ENCODE results near the gene CD1B.
"Not testable (repeated sequence)": the region's sequence is repeated elsewhere in the genome, so short reads cannot be mapped to it uniquely, and the experiment has no call there.

CD1B gene

DNA sequence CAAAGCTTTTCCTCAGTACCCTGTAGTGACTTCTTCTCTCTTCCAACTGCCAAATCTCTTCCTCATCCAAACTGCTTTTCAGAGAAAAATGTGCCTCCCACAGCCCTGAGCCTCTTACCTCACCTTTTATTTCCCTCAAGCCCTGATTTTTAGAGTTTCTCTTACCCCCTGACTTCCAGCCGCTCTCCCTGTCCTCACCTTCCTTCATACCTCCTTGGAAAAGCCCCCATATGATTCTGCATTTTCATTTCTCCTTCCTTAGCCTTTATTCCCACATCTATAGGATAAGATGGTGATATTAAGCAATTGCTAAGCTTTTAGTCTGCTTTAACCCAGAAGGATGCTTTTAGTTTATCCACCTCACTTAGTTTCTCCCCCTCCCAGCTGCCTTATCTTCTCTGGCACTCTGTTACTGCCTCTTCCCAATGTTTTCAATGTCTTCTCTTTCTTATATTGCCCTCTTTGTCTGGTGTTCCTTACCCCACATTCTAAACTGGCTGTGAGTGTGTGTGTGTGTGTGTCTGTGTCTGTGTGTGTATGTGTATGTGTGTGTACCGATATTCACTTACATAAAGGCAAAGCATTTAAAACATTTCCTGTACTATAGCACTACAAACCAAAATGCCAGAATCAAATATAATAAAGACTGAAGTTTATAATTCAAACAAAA lies at the start of gene CD1B:
TSS of gene CD1B (minus strand) at position 51 of the 670 bp plus-strand sequence. CDS start 108 bp downstream, outside the sequence.
- H2AFZ ChIP-seq (ENCODE audit: low read depth), result no peak within 1 kb of the TSS
- no peaks in the 10 kb centered on the region for H4K20me1 ChIP-seq (ENCODE audit: insufficient read depth)
- no peak for TF ChIP-seq CTCF (conservative IDR thresholded peaks at IDR 0.05; ENCODE audit: low read depth, low read length)
- H3K27ac ChIP-seq, result no peak within 1 kb of the TSS
- H3K36me3 ChIP-seq (ENCODE audit: insufficient read depth), result no peaks in the 10 kb centered on the region
- H3K4me3 ChIP-seq (IDR thresholded peaks at IDR 0.05; ENCODE audit: insufficient read depth, low read depth, low read length), result no peak within 1 kb of the TSS
- peaks cover 19% of the 10 kb centered on the region for H3K4me1 ChIP-seq (ENCODE audit: low read depth, poor library complexity, severe bottlenecking)
- H3K9ac ChIP-seq, result no peak within 1 kb of the TSS
- H3K4me2 ChIP-seq, result no peak within 1 kb of the TSS
- no peaks in the 10 kb centered on the region for H3K79me2 ChIP-seq (ENCODE audit: insufficient read depth, low read depth)
- H3K27me3 ChIP-seq (ENCODE audit: insufficient read depth, low read depth), result no peaks in the 10 kb centered on the region

GRCh38 chr1:158374860-158375259 lies 43.5 kb upstream of the CD1B start:
- H4K20me1 ChIP-seq (ENCODE audit: insufficient read depth), result no peaks in the 10 kb centered on the region
- TF ChIP-seq CTCF (conservative IDR thresholded peaks at IDR 0.05; ENCODE audit: low read depth, low read length), result no peak
- no peaks in the 10 kb centered on the region for H3K4me1 ChIP-seq (ENCODE audit: low read depth, poor library complexity, severe bottlenecking)
- no peak overlapping the region for H3K4me2 ChIP-seq
- H3K27me3 ChIP-seq (ENCODE audit: insufficient read depth, low read depth), result no peaks in the 10 kb centered on the region
- no peaks in the 10 kb centered on the region for H3K79me2 ChIP-seq (ENCODE audit: insufficient read depth, low read depth)
- no peak overlapping the region for H2AFZ ChIP-seq (ENCODE audit: low read depth)
- H3K27ac ChIP-seq, result no peak overlapping the region
- no peak overlapping the region for H3K4me3 ChIP-seq (IDR thresholded peaks at IDR 0.05; ENCODE audit: insufficient read depth, low read depth, low read length)
- H3K36me3 ChIP-seq (ENCODE audit: insufficient read depth), result no peaks in the 10 kb centered on the region
- H3K9ac ChIP-seq, result no peak overlapping the region

GRCh38 chr1:158374101-158374500 lies 42.8 kb upstream of the CD1B start:
- not testable (repeated sequence) for H3K27ac ChIP-seq; H3K27me3 ChIP-seq (ENCODE audit: insufficient read depth, low read depth); H3K9ac ChIP-seq; H3K4me2 ChIP-seq; H3K36me3 ChIP-seq (ENCODE audit: insufficient read depth); H3K79me2 ChIP-seq (ENCODE audit: insufficient read depth, low read depth); H3K4me1 ChIP-seq (ENCODE audit: low read depth, poor library complexity, severe bottlenecking); H4K20me1 ChIP-seq (ENCODE audit: insufficient read depth); H2AFZ ChIP-seq (ENCODE audit: low read depth); H3K4me3 ChIP-seq (IDR thresholded peaks at IDR 0.05; ENCODE audit: insufficient read depth, low read depth, low read length)

GRCh38 chr1:158371188-158371953 lies 40.0 kb upstream of the CD1B start:
- Histone ChIP-seq H3K4me3 (IDR thresholded peaks at IDR 0.05; ENCODE audit: insufficient read depth, low read depth, low read length) (no peak overlapping the region), H3K27me3 (ENCODE audit: insufficient read depth, low read depth) (no peaks in the 10 kb centered on the region), H3K27ac (no peak overlapping the region), H3K79me2 (ENCODE audit: insufficient read depth, low read depth) (no peaks in the 10 kb centered on the region), H3K36me3 (ENCODE audit: insufficient read depth) (no peaks in the 10 kb centered on the region), H3K9ac (no peak overlapping the region), H3K4me2 (no peak overlapping the region), H4K20me1 (ENCODE audit: insufficient read depth) (no peaks in the 10 kb centered on the region), H3K4me1 (ENCODE audit: low read depth, poor library complexity, severe bottlenecking) (no peaks in the 10 kb centered on the region), H2AFZ (ENCODE audit: low read depth) (no peak overlapping the region)
- no peak for TF ChIP-seq CTCF (conservative IDR thresholded peaks at IDR 0.05; ENCODE audit: low read depth, low read length)

- Histone ChIP-seq H3K27me3 (ENCODE audit: insufficient read depth, low read depth) (no peaks in the 10 kb centered on the region), H3K4me3 (IDR thresholded peaks at IDR 0.05; ENCODE audit: insufficient read depth, low read depth, low read length) (no peak overlapping the region), H3K27ac (no peak overlapping the region), H3K79me2 (ENCODE audit: insufficient read depth, low read depth) (no peaks in the 10 kb centered on the region), H3K4me1 (ENCODE audit: low read depth, poor library complexity, severe bottlenecking) (no peaks in the 10 kb centered on the region), H3K4me2 (no peak overlapping the region), H2AFZ (ENCODE audit: low read depth) (no peak overlapping the region), H3K36me3 (ENCODE audit: insufficient read depth) (no peaks in the 10 kb centered on the region), H4K20me1 (ENCODE audit: insufficient read depth) (no peaks in the 10 kb centered on the region), H3K9ac (no peak overlapping the region)
- no peak for TF ChIP-seq CTCF (conservative IDR thresholded peaks at IDR 0.05; ENCODE audit: low read depth, low read length)
Measured at GRCh38 chr1:158366783-158367182, 35.5 kb upstream of the CD1B start.

Data from KMS-11 (cell line).